NB4 (cell line): Measurements from ENCODE around the gene TFF2.

Experiments used
- CTCF ChIP-seq: IDR thresholded peaks from one replicate; pipeline ENCODE4 v1.5.1; 2012; ENCODE audit warnings: low read depth, low read length
- MAX ChIP-seq: IDR thresholded peaks from 2 replicates; pipeline ENCODE4 v1.6.1; 2011; ENCODE audit warnings: low read depth, low read length
- POLR2A ChIP-seq: IDR thresholded peaks from 2 replicates; pipeline ENCODE4 v1.6.1; 2011; ENCODE audit warnings: mild to moderate bottlenecking; ENCODE audit not compliant: insufficient read length; ENCODE audit errors: extremely low read depth

- no peak for TF ChIP-seq CTCF
- TF ChIP-seq MAX = no peak
- no peak for TF ChIP-seq POLR2A
These were observed 38.8 kb downstream of the TFF2 start for GRCh38 chr21:42311816-42312625.
